T-helper 2 cell treated with Interferon-gamma antibody and Interleukin-4, amounts not matched to agents 5 μg/mL and 100 μg/mL, for 36 hours (primary cell): ENCODE data around the gene SRGAP1.

Experiments used
- DNase-seq: peaks from one replicate; pipeline ENCODE4 v3.0.0; 2021; ENCODE audit warnings: low spot score
- H3K27ac Mint-ChIP-seq: one replicate; pipeline ENCODE4 v1.8.0; 2021; ENCODE audit warnings: mild to moderate bottlenecking, mixed read lengths
- H3K27me3 Mint-ChIP-seq: one replicate; pipeline ENCODE4 v1.8.0; 2021; ENCODE audit warnings: low read depth, mixed read lengths
- H3K36me3 Mint-ChIP-seq: one replicate; pipeline ENCODE4 v1.8.0; 2021; ENCODE audit warnings: low read depth, mixed read lengths
- H3K4me1 Mint-ChIP-seq: one replicate; pipeline ENCODE4 v1.8.0; 2021; ENCODE audit warnings: low read depth, mixed read lengths
- H3K4me3 Mint-ChIP-seq: one replicate; pipeline ENCODE4 v1.8.0; 2022; ENCODE audit warnings: mild to moderate bottlenecking, moderate library complexity, mixed read lengths
- H3K9me3 Mint-ChIP-seq: one replicate; pipeline ENCODE4 v1.8.0; 2021; ENCODE audit warnings: mixed read lengths

Gene SRGAP1

DNA sequence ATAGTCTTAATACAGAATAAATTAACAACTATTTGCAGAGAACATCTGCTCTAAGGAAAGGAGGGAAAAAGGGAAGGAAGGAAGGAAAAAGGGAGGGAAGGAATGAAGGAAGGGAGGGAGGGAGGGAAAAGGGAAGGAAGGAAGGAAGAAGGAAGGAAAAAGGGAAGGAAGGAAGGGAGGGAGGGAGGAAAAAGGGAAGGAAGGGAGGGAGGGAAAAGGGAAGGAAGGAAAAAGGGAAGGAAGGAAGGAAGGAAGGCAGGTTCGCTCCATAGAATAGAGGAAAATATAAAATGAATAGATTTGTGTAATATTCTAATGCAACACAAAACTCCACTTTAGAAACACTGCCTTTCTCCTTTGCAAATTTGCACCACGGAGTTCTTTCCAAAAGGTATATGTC is 361.0 kb downstream of the SRGAP1 start:
- no peaks in the 10 kb centered on the region for H3K27me3 Mint-ChIP-seq
- peaks cover 4% of the 10 kb centered on the region for H3K9me3 Mint-ChIP-seq
- H3K4me3 Mint-ChIP-seq: no peak overlapping the region
- H3K4me1 Mint-ChIP-seq: no peaks in the 10 kb centered on the region
- no peak for DNase-seq
- peaks cover 24% of the 10 kb centered on the region for H3K36me3 Mint-ChIP-seq
- no peak overlapping the region for H3K27ac Mint-ChIP-seq

DNA sequence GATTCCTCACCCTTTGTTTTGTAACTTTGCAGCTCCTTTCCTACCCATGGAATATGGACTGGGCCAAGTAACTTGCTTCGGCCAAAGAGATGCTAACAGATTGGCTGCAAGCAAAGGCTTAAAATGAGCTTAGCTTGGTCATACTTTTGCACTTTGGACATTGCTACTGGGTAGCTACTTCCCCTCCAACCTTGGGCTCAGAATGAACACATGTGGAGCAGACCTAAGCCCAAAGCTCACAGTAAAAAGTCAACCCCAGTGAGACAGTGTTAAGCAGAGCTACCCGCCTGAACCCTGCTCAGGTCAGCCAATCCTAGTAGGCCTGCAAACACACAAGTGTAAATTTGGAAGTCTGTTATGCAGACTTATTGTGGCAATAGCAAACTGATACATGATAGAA is 363.0 kb downstream of the SRGAP1 start:
- H3K4me3 Mint-ChIP-seq: no peak overlapping the region
- H3K27me3 Mint-ChIP-seq: no peaks in the 10 kb centered on the region
- H3K9me3 Mint-ChIP-seq: peaks cover 4% of the 10 kb centered on the region
- DNase-seq: no peak
- no peaks in the 10 kb centered on the region for H3K4me1 Mint-ChIP-seq
- H3K27ac Mint-ChIP-seq: no peak overlapping the region
- H3K36me3 Mint-ChIP-seq: peaks cover 24% of the 10 kb centered on the region
